ENCODE measurements around the gene FGB. TPM values are rescaled to one million over a fixed set of nuclear protein-coding genes. Genes with fewer than 3 reads are reported as not detected.

The FGB gene
- total RNA-seq, 1 experiment from 2014 or later, result 2.0 TPM

DNA sequence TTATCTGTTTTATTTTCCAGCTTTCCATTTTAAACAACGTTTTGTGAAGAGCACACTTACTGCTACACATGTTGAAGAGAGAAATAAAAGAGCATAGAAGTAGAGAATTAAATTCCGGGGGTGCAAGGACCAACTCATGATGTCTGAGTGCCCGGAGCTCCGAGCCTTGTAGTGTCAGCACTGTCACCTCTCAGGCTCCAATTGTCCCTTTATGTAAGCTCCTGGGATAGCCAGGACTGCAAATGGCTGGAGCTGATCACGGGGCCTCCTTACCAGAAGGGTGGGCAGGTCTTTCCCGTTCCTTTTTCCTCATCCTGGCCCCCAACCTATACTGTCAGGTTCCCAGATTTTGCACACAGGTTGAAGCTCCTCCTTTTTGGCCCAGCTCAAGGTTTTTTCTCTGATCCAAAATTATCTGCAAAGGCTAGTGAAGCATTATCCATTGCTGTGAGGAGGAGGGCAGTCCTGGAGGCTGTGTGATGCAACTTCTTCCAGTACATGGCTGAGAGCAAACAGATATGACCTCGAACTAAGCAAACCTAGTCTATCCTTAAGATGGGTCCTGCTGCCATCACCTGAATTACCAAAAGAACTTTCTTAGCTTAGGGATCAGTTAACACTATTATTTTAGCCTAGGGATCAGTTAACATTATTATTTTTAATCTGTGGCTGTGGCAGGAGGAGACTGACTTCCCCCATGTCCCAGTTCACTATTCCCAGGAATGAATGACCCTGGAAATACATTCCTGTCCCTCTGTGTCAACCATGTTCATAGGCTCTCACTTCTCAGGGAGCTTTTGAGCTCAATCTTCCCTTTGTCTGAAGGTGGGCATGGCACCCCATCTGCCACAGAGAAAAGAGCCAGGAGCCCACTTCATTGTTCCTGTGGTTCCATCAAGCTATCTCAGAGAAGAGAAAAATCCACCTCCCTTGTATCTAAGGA, 49.9 kb downstream of the FGB start, which contains the start of gene FGG:
Gene FGG, minus strand, starts transcription at position 185 of the 943 bp plus-strand sequence. Its CDS starts 47 bp downstream, at position 138.
- no TSS peak for BruUV-seq (replicated peaks)
- H3K27me3 ChIP-seq (ENCODE audit: control insufficient read depth, insufficient read depth, low read length), result no peaks in the 10 kb centered on the region
- intact Hi-C loops (cut with micrococcal nuclease; ENCODE audit: unreplicated experiment) (no loop called here), in situ Hi-C loops (cut with HindIII; ENCODE audit: low pct_unique_long_range_greater_than_20kb, low sequenced_read_pairs) (no loop called here)
- ChIA-PET POLR2A (no interaction called here), CTCF (no interaction called here)
- no peaks in the 10 kb centered on the region for H3K9me3 ChIP-seq (ENCODE audit: control insufficient read depth, insufficient read depth, low read depth, low read length)
- H3K27ac ChIP-seq (ENCODE audit: low read length), result no peak within 1 kb of the TSS
- no peaks in the 10 kb centered on the region for H3K4me1 ChIP-seq (ENCODE audit: control insufficient read depth, insufficient read depth, low read length)
- TF ChIP-seq REST (IDR thresholded peaks at IDR 0.05; ENCODE audit: insufficient read depth in 1 of 2, low read depth in 2 of 2, low read length in 1 of 2) (no peak), SIN3A (IDR thresholded peaks at IDR 0.05; ENCODE audit: borderline replicate concordance, insufficient read depth, low read depth, low read length) (no peak), TCF7L2 (IDR thresholded peaks at IDR 0.05; ENCODE audit: low read depth, low read length) (no peak), POLR2AphosphoS5 (IDR thresholded peaks at IDR 0.05; ENCODE audit: low read depth, low read length) (no peak)
- TF ChIP-seq, protein P1, sequence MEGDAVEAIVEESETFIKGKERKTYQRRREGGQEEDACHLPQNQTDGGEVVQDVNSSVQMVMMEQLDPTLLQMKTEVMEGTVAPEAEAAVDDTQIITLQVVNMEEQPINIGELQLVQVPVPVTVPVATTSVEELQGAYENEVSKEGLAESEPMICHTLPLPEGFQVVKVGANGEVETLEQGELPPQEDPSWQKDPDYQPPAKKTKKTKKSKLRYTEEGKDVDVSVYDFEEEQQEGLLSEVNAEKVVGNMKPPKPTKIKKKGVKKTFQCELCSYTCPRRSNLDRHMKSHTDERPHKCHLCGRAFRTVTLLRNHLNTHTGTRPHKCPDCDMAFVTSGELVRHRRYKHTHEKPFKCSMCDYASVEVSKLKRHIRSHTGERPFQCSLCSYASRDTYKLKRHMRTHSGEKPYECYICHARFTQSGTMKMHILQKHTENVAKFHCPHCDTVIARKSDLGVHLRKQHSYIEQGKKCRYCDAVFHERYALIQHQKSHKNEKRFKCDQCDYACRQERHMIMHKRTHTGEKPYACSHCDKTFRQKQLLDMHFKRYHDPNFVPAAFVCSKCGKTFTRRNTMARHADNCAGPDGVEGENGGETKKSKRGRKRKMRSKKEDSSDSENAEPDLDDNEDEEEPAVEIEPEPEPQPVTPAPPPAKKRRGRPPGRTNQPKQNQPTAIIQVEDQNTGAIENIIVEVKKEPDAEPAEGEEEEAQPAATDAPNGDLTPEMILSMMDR (IDR thresholded peaks at IDR 0.05), result no peak
- DNase-seq (ENCODE audit: low read depth, low spot score) (no peak), ATAC-seq (no peak)
- H3K4me3 ChIP-seq (ENCODE audit: low read depth in 2 of 2, low read length in 2 of 2), result no peak within 1 kb of the TSS
- no peaks in the 10 kb centered on the region for H3K36me3 ChIP-seq (ENCODE audit: control insufficient read depth, insufficient read depth, low read length)

- Histone ChIP-seq H3K9me3 (ENCODE audit: control insufficient read depth, insufficient read depth, low read depth, low read length) (no peaks in the 10 kb centered on the region), H3K27me3 (ENCODE audit: control insufficient read depth, insufficient read depth, low read length) (no peaks in the 10 kb centered on the region), H3K27ac (ENCODE audit: low read length) (no peak overlapping the region), H3K4me1 (ENCODE audit: control insufficient read depth, insufficient read depth, low read length) (no peaks in the 10 kb centered on the region), H3K36me3 (ENCODE audit: control insufficient read depth, insufficient read depth, low read length) (no peaks in the 10 kb centered on the region), H3K4me3 (ENCODE audit: low read depth in 2 of 2, low read length in 2 of 2) (no peak overlapping the region)
- no TSS peak for BruUV-seq (replicated peaks)
- TF ChIP-seq SIN3A (IDR thresholded peaks at IDR 0.05; ENCODE audit: borderline replicate concordance, insufficient read depth, low read depth, low read length), result no peak
- TF ChIP-seq TCF7L2 (IDR thresholded peaks at IDR 0.05; ENCODE audit: low read depth, low read length), result no peak
- no peak for TF ChIP-seq REST (IDR thresholded peaks at IDR 0.05; ENCODE audit: insufficient read depth in 1 of 2, low read depth in 2 of 2, low read length in 1 of 2)
- TF ChIP-seq, protein P1 (IDR thresholded peaks at IDR 0.05), result no peak
- no peak for TF ChIP-seq POLR2AphosphoS5 (IDR thresholded peaks at IDR 0.05; ENCODE audit: low read depth, low read length)
- DNase-seq (ENCODE audit: low read depth, low spot score) (no peak), ATAC-seq (no peak)
- in situ Hi-C loops (cut with HindIII; ENCODE audit: low pct_unique_long_range_greater_than_20kb, low sequenced_read_pairs) (no loop called here), intact Hi-C loops (cut with micrococcal nuclease; ENCODE audit: unreplicated experiment) (no loop called here)
- CTCF ChIA-PET, result no interaction called here
- POLR2A ChIA-PET, result no interaction called here
Measured at GRCh38 chr4:154614306-154614705, 51.5 kb downstream of the FGB start.
